WTC11 (cell line): ENCODE data around the gene KIF11. TPM values are rescaled to one million over a fixed set of nuclear protein-coding genes. Genes with fewer than 3 reads are reported as not detected.

Source experiments
- ATAC-seq: fragments of 200-7000 bp; cut with Tn5 transposase; 2 replicates; pipeline ENCODE4 v1.10.0; 2021; ENCODE audit warnings: mild to moderate bottlenecking, moderate library complexity
- CTCF ChIA-PET: fragments of 300-600 bp; sonication (Branson Sonifier 250); formaldehyde crosslinking; loops from one replicate; lab custom pipeline; 2021; ENCODE audit warnings: antibody characterized with exemption; lab: Charles Lee
- POLR2A ChIA-PET: fragments of 350-600 bp; sonication (Branson Sonifier 250); formaldehyde crosslinking; loops from one replicate; lab custom pipeline; 2021; ENCODE audit warnings: antibody characterized with exemption; lab: Charles Lee
- DNase-seq: peaks from one replicate; pipeline ENCODE4 v3.0.0; 2021; ENCODE audit warnings: low spot score
- H3K27ac Mint-ChIP-seq: 2 replicates; pipeline ENCODE4 v1.8.0; 2021; ENCODE audit warnings: mixed read lengths
- H3K27me3 Mint-ChIP-seq: 2 replicates; pipeline ENCODE4 v1.8.0; 2021; ENCODE audit warnings: low read depth, mild to moderate bottlenecking, moderate library complexity, mixed read lengths
- H3K36me3 Mint-ChIP-seq: 2 replicates; pipeline ENCODE4 v1.8.0; 2021; ENCODE audit warnings: mixed read lengths
- H3K4me1 Mint-ChIP-seq: 2 replicates; pipeline ENCODE4 v1.8.0; 2022; ENCODE audit warnings: mixed read lengths
- H3K4me3 Mint-ChIP-seq: 2 replicates; pipeline ENCODE4 v1.8.0; 2021; ENCODE audit warnings: mild to moderate bottlenecking, moderate library complexity, mixed read lengths
- H3K9me3 Mint-ChIP-seq: 2 replicates; pipeline ENCODE4 v1.8.0; 2021; ENCODE audit warnings: mixed read lengths
- AR ChIP-seq: fragments of 250-450 bp; sonication (Bioruptor Pico); IDR thresholded peaks from 2 replicates; pipeline ENCODE4 v1.9.0; 2021; ENCODE audit warnings: mild to moderate bottlenecking
- ATF6 ChIP-seq: sonication (generic); formaldehyde crosslinking; IDR thresholded peaks from 2 replicates; pipeline ENCODE4 v1.8.1; 2023; ENCODE audit warnings: mild to moderate bottlenecking, missing genetic modification reagents
- CREM ChIP-seq: sonication (generic); formaldehyde crosslinking; IDR thresholded peaks from 2 replicates; pipeline ENCODE4 v1.8.1; 2022; ENCODE audit warnings: mild to moderate bottlenecking, missing genetic modification reagents, moderate library complexity
- CTCF ChIP-seq: fragments of 200-600 bp; IDR thresholded peaks from 2 replicates; pipeline ENCODE4 v1.8.0; 2022; ENCODE audit warnings: antibody characterized with exemption
- E2F1 ChIP-seq: sonication (generic); formaldehyde crosslinking; IDR thresholded peaks from 2 replicates; pipeline ENCODE4 v1.8.0; 2022; ENCODE audit warnings: mild to moderate bottlenecking, missing genetic modification reagents
- EMX1 ChIP-seq: fragments of 250-450 bp; sonication (Bioruptor Pico); IDR thresholded peaks from 2 replicates; pipeline ENCODE4 v1.8.0; 2021; ENCODE audit warnings: mild to moderate bottlenecking
- ESRRA ChIP-seq: sonication (generic); formaldehyde crosslinking; IDR thresholded peaks from 2 replicates; pipeline ENCODE4 v1.8.1; 2022; ENCODE audit warnings: mild to moderate bottlenecking, missing genetic modification reagents, borderline replicate concordance
- FOXK1 ChIP-seq: sonication (generic); formaldehyde crosslinking; IDR thresholded peaks from 2 replicates; pipeline ENCODE4 v1.8.0; 2022; ENCODE audit warnings: mild to moderate bottlenecking, moderate library complexity, missing genetic modification reagents
- GTF2I ChIP-seq: fragments of 250-450 bp; sonication (Bioruptor Pico); conservative IDR thresholded peaks from 2 replicates; pipeline ENCODE4 v1.4.0; 2021; ENCODE audit warnings: mild to moderate bottlenecking
- HMGA2 ChIP-seq: fragments of 250-450 bp; sonication (Bioruptor Pico); IDR thresholded peaks from 2 replicates; pipeline ENCODE4 v1.4.0; 2021; ENCODE audit warnings: mild to moderate bottlenecking, moderate library complexity
- HMGXB4 ChIP-seq: sonication (generic); formaldehyde crosslinking; IDR thresholded peaks from 2 replicates; pipeline ENCODE4 v1.8.1; 2023; ENCODE audit warnings: mild to moderate bottlenecking, moderate library complexity, missing genetic modification reagents
- IRF2 ChIP-seq: sonication (generic); formaldehyde crosslinking; IDR thresholded peaks from 2 replicates; pipeline ENCODE4 v1.8.0; 2022; ENCODE audit warnings: low read depth, missing genetic modification reagents, borderline replicate concordance
- MAX ChIP-seq: sonication (generic); formaldehyde crosslinking; IDR thresholded peaks from 2 replicates; pipeline ENCODE4 v1.8.0; 2022; ENCODE audit warnings: mild to moderate bottlenecking, missing genetic modification reagents
- MLX ChIP-seq: sonication (generic); formaldehyde crosslinking; IDR thresholded peaks from 2 replicates; pipeline ENCODE4 v1.8.1; 2023; ENCODE audit warnings: mild to moderate bottlenecking, missing genetic modification reagents, moderate library complexity
- RORB ChIP-seq: fragments of 250-450 bp; sonication (Bioruptor Pico); IDR thresholded peaks from 2 replicates; pipeline ENCODE4 v1.9.0; 2021; ENCODE audit warnings: mild to moderate bottlenecking
- SOX15 ChIP-seq: fragments of 250-450 bp; sonication (Bioruptor Pico); IDR thresholded peaks from 2 replicates; pipeline ENCODE4 v1.9.0; 2021; ENCODE audit warnings: mild to moderate bottlenecking
- SP1 ChIP-seq: sonication (generic); formaldehyde crosslinking; conservative IDR thresholded peaks from 2 replicates; pipeline ENCODE4 v1.8.1; 2022; ENCODE audit warnings: missing genetic modification reagents
- TP53 ChIP-seq: sonication (generic); formaldehyde crosslinking; IDR thresholded peaks from 2 replicates; pipeline ENCODE4 v1.8.1; 2023; ENCODE audit warnings: mild to moderate bottlenecking, missing genetic modification reagents
- USF1 ChIP-seq: sonication (generic); formaldehyde crosslinking; IDR thresholded peaks from 2 replicates; pipeline ENCODE4 v1.8.0; 2022; ENCODE audit warnings: mild to moderate bottlenecking, missing genetic modification reagents
- ZMAT4 ChIP-seq: fragments of 250-450 bp; sonication (Bioruptor Pico); IDR thresholded peaks from 2 replicates; pipeline ENCODE4 v1.9.0; 2021; ENCODE audit warnings: mild to moderate bottlenecking
- ZNF138 ChIP-seq: sonication (generic); formaldehyde crosslinking; conservative IDR thresholded peaks from 2 replicates; pipeline ENCODE4 v1.8.1; 2022; ENCODE audit warnings: mild to moderate bottlenecking, moderate library complexity, missing genetic modification reagents
- ZNF317 ChIP-seq: sonication (generic); formaldehyde crosslinking; IDR thresholded peaks from 2 replicates; pipeline ENCODE4 v1.8.1; 2023; ENCODE audit warnings: low read depth, mild to moderate bottlenecking, moderate library complexity, missing genetic modification reagents, borderline replicate concordance
- ZNF416 ChIP-seq: fragments of 250-450 bp; sonication (Bioruptor Pico); IDR thresholded peaks from 2 replicates; pipeline ENCODE4 v1.9.0; 2021; ENCODE audit warnings: mild to moderate bottlenecking, inconsistent platforms
- total RNA-seq: library from RNA; stranded (reverse); gene quantifications from 3 replicates; pipeline ENCODE4 v1.2.3, GENCODE V29; 2021

KIF11 gene
- total RNA-seq, 1 experiment from 2014 or later, result 55.7 TPM

- TF ChIP-seq MAX (CRISPR knock-in tag), result peak; percentile 52; the same call in 1 of the 2 replicates
- no peak for TF ChIP-seq ZNF317 (CRISPR knock-in tag)
- TF ChIP-seq USF1 (CRISPR knock-in tag), result 0 out of 2 replicates have a peak, but pooled peaks have one; percentile 30
- peak; percentile 52; the same call in 1 of the 2 replicates for TF ChIP-seq HMGXB4 (CRISPR knock-in tag)
- no peak for TF ChIP-seq CTCF
- TF ChIP-seq CREM (CRISPR knock-in tag), result 0 out of 2 replicates have a peak, but pooled peaks have one; percentile 58
- TF ChIP-seq E2F1 (CRISPR knock-in tag), result peak; percentile 56; the same call in 1 of the 2 replicates
- TF ChIP-seq SP1, result peak; percentile 63
- no peak for TF ChIP-seq HMGA2
- no peak for TF ChIP-seq IRF2 (CRISPR knock-in tag)
- peak; percentile 61; the same call in 1 of the 2 replicates for TF ChIP-seq FOXK1
- TF ChIP-seq, all 79 proteins: peak for 28
These were observed at the start of gene KIF11 (continued) for GRCh38 chr10:92592761-92593618.

GRCh38 chr10:92544296-92544695, 48.6 kb upstream of the KIF11 start:
- peak; percentile 51; the same call in 1 of the 2 replicates for ATAC-seq
- H3K27me3 Mint-ChIP-seq, result no peaks in the 10 kb centered on the region
- H3K4me1 Mint-ChIP-seq, result peaks cover 36% of the 10 kb centered on the region
- POLR2A ChIA-PET, result interaction anchor here (0.6 kb wide), 1 partner anchor 537 kb away, joined by 5 read pairs; no protein-coding TSS in a partner anchor
- no peak for DNase-seq
- CTCF ChIA-PET, result interaction anchor here (0.7 to 2.1 kb wide), 3 partner anchors 27 to 500 kb away, joined by 3 to 10 read pairs (median 3); no protein-coding TSS in a partner anchor
- peak overlapping the region; percentile 67; the same call in 1 of the 2 replicates for H3K27ac Mint-ChIP-seq
- H3K36me3 Mint-ChIP-seq, result no peaks in the 10 kb centered on the region
- H3K9me3 Mint-ChIP-seq, result no peaks in the 10 kb centered on the region
- no peak overlapping the region for H3K4me3 Mint-ChIP-seq
- TF ChIP-seq TP53 (no peak), MLX (CRISPR knock-in tag) (no peak), AR (no peak), ESRRA (no peak), RORB (CRISPR knock-in tag) (no peak), FOXK1 (no peak), ZNF138 (CRISPR knock-in tag) (no peak), SOX15 (CRISPR knock-in tag) (no peak), ZMAT4 (no peak), EMX1 (no peak), GTF2I (CRISPR knock-in tag) (no peak), MAX (CRISPR knock-in tag) (no peak), ATF6 (no peak), ZNF416 (CRISPR knock-in tag) (no peak)
